Muscle of arm (tissue), 12 donors: ENCODE data around the gene AFF3. TPM values are rescaled to one million over a fixed set of nuclear protein-coding genes. Genes with fewer than 3 reads are reported as not detected.
A peak's percentile ranks its signal among the peaks of the same experiment; 100 is the strongest.
"Not testable (repeated sequence)": the region's sequence is repeated elsewhere in the genome, so short reads cannot be mapped to it uniquely, and the experiment has no call there.

Source experiments
- DNase-seq: peaks from one replicate; pipeline ENCODE4 v3.0.0-alpha.2; 2013
- polyA plus RNA-seq, 12 donors: library from polyadenylated mRNA; unstranded; fragments of 120-200 nt; gene quantifications; one replicate each; pipeline ENCODE4 v1.2.1, GENCODE V29; 2013; ENCODE audit not compliant: insufficient read length in 12 of 12

The AFF3 gene
- polyA plus RNA-seq, 12 donors = 2.5 to 15.7 (median 3.7) TPM; not detected in 1

DNA sequence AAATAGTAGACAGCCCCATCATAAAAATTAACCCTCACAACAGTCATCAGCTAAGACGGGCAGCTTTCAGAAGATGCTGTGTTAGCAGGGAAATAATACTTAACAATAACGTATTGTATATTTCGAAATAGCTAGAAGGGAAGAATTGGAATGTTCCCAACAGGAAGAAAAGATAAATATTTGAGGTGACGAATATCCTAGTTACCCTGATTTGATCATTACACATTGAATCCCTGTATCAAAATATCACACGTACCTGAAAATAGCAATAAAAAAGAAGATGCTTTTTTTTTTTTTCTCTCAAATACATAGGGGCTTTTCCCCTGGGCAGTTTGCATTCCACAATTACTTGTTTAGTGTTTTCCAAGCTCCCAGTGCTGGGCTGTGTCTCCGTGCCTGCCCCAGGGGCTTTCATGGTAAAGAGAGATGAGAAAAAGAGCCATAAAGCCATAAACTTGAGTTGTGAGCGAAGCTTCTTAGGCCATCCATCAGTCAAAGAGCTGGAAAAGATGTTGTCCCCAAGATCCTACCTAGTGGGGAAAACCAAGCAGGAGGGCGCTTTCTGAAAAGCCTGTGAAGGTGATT lies 469.5 kb downstream of the AFF3 start:
- no peak for DNase-seq

DNA sequence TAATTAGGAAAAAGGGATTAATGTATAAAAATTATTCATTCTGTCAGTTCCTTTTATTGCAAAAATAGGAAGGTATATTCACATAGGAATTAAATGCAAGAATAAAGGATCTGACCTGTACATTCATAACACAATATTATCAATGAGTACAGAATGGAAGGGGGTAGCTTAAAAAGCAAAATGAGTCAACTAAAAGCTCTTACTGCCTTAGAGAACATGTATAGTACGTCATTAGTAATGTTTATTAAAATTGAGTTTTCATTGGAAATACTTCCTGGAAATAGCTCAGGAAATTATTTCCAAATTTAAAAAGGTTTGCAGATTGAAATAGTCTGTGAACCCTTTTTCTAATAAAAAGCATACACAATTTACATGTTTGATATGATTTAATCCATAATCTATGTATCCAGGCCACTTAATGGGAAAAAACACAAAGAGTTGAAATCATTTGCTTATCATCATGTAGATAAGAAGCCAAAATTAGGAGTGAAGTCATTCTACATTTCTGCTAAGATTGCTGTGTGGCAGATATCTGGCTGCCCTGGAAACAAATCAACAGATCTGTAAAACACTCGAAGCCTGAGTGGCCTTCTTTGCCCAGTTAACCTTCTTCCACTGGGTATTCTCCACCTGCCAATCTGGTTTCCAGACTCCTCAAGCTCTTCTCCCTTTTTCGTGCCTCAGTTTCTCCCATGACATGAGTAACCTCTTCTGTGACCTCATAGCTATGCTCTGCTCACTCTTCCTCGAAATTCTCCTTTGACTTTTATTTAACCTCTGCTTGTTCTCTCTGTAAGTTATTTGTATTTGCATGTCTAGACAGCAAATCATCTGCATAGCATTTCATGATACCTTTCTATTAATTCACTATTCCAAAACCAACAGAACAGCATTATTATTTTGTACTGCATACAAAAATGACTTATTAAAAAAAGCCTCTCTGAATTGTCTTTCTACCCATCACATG lies 471.3 kb downstream of the AFF3 start:
- DNase-seq = no peak

DNA sequence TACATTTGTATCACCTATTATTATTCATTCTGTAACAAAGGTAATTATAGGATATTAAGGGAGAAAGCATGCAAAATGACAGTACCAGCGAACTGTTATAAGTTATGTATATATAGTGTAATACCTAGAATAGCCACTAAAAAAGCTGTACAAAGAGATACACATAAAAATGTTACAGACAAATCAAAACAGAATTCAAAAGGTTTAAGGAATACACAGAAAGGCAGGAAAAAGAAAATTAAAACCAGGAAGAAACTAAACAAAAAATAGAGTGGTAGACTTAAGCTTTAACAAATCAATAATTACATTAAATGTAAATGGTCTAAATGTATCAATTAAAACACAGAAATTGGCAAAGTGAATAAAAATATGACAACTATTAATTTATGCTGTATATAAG lies 476.1 kb downstream of the AFF3 start:
- no peak for DNase-seq

DNA sequence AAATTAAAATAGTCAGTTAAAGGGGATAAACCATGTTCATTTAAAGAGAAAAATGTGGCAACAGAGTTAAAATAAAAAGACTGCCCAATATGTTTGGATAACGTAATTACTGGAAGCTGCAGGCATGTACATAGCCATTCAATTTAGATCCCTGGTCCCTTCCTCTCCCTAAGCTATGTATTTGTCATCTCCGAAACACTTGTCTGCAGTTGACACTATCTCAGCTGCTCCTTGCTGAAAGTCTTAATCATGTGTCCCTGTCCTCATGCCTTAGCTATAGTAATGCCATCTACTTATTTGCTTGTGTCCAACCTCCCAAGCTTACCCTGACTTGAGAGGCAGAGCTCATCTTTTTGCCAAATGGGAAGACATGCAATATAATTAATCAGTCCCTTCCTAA lies 478.7 kb downstream of the AFF3 start:
- DNase-seq = no peak

DNA sequence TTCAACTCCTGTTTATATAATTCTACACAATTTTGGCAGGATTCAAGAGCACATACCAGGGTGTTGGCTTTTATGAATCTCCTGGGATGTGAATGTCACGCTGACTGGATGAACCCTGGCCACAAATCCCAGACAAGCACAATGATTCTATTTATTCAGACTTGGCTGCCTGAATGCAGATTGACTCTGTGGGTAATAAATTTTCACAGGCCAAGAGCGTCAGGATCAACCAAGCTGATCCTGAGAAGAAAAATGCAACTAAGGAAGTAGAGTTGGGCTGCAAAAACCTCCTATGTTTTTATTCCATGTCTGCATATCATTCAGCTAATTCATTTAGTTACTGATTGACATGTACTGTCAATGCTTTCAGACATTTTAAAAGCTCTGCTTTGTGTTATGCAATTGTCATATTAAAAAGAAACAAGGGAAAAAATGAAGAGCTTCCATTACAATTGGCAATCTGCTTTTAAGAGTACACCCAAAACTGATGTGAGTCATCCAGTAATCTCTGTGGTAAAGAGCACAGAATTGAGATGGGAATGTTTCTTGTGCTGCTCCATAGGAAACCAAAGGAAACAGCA lies 479.5 kb downstream of the AFF3 start:
- DNase-seq = peak; percentile 88

DNA sequence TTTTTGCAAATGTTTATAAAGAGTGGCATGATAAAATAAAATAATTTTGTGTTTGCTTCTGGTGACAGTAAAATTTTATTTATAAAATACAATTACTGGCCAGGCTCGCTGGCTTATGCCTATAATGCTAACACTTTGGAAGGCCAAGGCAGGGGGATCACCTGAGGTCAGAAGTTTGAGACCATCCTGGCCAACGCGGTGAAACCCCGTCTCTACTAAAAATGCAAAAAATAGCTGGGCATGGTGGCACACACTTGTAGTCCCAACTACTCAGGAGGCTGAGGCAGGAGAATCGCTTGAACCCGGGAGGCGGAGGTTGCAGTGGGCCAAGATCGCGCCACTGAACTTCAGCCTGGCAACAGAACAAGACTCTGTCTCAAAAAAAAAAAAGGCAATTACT lies 480.6 kb downstream of the AFF3 start:
- not testable (repeated sequence) for DNase-seq

DNA sequence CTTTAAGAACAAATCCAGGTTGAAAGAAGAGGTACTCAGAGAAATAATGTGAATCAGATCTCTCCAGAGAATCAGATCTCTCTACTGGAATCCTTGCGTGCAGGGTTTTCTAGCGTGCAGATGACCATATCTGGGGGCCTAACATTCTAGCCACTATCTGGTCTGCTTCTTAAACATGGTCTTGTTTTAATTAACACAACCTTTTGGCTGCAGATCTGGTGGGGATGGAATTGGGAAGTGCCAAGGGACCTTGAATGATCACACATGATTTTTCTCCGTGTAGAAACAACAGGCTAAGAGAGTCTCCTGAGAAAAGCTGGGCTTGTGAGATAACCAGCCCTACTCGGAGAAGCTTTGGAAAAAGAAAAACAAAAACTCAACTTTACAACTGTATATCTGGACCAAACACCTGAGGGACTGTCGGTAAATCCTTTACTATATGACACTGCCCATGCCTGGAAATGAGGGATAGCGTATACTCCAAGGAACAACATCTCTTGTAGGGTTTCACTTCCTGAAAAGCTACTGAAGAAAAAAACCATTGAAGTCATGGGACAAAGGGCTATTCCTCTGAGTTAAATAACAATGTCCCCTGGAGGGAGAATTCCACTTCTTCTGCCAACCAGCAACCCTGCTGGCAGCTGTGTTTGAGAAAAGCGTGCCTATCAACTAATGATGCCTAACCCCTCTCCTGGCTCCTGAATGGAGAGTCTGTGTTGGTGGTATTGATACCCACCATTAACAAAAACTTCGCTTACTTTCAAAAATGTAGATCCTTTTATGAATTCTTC lies 481.6 kb downstream of the AFF3 start:
- no peak for DNase-seq

DNA sequence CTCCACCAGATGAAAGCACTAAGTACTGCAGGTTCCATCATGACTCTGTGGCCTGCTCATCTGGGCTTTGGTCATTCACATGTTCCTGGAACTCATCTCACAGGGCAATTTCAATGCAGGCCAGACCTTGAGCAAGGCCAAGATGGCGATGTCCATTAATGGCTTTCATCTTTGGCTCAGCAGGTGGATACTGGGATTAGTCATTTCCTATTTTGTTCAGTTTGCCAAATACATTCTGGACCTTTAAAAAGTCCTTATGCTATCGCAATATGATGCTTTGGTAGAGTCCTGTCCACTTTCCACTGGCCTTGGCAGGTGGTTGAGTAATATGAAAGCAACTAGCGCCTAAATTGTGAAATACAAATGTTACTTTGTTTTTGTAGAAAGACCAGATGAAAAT lies 482.5 kb downstream of the AFF3 start:
- no peak for DNase-seq

DNA sequence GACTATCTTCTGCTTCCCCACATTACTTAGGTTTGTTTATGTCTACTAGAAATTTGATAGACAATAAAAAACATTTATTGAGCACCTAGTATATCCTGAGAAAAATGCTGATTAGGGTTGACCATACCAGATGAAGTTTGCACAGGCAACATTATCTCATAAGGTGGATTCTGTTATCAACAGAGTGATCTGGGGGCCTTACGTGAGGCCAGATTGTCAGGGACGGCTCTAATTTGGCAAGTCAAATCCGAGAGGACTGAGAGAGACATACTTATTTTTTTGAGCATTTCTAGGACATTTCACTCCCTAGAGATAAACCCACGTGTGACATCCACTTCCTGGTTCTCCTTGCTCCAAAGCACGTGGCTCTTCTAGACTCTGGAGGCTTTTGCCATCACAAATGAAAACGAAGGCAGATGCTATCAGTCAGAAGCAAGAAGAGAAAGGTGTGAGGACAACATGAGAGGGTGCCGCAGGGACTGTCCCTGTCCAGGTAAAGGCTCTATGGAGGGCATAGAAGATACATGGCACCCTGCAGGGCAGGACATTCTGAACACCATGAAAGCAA lies 484.6 kb downstream of the AFF3 start:
- no peak for DNase-seq

DNA sequence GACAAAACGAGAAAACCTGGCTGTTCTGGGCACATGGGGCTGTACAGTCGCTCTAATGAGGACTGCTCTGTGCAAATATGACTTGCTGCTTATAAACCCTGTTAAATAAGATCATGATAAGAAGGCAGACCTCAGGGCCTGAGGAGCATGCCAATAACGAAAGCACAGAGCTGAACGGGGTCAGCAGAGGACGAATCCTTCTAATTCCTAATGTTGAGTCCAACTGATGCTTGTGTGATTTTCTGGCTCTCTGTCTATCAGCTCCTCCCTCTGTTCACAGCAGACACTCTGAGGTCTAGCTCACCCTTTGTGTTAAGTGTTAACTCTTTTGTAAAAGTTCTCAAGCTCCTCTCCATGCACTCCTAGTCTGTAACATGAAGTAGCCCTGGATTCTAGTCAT lies 485.4 kb downstream of the AFF3 start:
- DNase-seq = no peak

DNA sequence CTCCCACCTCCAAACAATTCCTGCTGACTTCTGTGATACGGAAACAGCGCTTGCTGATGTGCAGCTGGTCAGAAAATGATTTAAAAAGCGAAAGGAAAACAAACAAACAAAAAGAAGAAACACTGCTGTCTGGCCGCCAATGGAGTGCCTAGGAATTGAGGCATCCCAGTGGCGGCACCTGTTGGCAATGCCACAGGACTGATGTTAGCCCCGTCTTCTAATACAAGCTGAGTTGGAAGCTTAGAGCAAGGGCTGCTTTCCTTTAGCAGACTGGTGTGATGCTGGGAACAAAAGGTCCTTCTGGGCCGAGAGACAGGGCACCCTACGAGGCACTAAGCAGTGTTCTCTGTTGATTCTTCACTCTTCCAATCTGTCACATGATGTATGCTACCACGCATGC lies 489.0 kb downstream of the AFF3 start:
- no peak for DNase-seq

DNA sequence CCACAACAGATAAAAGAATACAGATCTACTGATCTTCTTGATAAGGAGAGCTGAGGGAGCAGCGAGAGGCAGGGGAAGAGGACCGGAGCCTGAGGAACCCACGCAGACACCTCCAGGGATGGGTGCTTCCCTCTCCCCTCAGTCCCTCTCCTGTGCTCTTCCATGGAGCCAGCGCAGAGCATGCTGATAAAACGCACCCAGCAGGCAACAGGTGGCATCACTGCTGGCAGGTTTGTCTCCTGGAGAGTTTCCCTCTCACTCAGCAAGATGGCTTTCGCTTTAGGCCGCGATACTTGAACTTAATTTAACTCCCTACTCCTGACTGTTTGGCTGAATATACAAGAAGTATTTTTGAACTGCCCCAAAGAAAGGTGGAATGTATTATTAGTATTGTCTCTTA lies 489.5 kb downstream of the AFF3 start:
- DNase-seq = no peak

DNA sequence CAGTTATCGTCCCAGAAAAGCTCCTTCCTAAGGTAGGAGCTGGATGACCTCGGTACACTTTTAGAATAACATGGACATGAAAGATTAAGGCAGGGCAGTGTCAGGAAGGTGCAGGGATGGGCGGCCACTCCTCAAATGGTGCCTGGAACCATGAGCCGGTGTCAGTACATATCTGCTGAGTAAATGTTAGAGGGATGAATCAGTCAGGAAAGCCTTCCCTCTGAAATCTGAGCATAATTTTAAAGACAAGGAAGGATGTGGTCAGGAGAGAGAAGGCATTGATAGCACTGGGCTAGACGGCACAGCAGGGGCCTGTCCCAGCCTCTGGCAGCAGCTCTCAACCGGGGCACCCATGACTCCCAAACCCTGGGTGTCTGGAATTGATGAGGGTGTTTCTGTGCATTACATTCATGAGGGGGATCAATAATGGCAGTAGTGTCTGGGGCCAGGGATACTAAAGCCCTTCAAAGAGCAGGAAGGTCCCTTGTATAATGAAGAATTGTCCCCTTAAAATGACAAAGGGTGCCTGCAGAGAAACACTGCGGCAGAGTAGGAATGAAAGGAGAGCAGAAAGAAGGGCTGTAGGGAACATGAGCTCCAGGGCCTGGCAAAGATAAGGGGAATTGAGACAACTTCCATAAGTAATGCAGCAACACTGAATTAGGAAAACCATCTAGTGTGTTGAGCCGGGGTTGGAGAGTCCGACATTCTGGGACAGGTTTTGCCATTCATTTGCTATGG lies 490.3 kb downstream of the AFF3 start:
- no peak for DNase-seq

DNA sequence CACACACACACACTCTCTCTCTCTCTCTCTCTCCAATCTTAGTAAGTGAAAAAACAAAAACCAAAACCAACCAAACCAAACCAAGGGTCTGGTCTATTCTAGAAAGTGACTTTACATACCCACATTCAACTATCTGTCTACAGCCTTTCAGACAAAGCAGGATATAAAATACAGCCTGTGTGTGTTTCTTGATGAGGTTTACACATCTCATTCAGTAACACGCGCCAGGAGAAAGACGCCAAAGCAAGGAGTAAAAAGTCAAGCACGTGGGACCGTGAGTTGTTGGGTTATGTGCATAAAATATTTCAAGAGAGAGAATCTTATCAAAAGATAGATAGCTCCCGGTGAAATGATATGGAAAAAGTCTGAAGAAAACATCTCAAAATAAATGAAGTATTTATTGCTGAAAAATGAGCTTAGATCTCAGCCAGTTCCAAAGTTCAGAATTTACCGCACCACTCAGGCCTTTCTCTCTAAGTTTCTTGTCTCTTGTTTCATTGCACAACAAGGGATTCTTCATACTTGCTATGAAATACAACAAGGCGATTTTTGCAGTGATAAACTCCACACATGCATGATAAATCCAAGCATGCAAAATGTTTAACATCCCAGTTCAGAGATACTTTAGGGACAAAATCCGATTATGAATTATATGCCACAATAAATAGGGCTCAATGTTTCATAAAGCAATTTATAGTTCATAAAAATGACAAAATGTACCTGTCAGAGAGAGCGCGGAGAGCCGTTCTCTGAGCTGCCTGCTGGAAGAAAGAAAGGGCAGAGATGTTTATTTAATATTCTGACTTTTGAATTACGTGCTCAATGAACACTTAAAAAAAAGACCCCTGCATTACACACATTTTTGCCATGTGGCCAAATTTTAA lies 493.2 kb downstream of the AFF3 start:
- peak; percentile 45 for DNase-seq

DNA sequence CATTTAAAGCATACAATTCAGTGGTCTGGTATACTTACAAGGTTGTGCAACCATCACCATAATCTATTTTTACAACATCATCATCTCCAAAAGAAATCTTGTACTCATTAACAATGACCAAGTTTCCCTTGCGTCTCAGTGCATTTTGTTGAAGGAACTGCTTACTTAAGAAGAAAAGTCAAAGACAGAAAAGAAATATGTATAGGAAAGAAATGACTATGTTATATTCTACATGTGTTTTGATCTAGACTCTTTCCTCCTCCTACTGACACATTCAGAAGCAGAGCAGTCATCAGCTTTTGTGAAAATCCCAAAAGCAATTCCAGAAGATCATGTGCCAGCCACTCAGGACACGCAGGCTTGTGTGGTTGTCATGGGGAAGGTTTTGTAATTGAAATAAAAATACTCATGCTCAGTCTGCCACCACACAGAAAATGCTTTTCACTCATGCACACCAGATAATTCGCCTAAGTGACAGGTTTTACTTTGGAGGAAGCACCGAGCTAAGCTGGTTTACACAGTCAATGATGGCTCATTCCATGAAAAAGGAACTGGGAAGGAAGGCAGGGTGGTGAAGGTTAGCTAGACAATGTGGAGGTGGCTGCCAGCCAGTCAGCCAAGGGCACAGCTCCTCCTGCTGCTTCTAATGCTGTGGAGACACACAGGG lies 494.1 kb downstream of the AFF3 start:
- DNase-seq = peak; percentile 43

DNA sequence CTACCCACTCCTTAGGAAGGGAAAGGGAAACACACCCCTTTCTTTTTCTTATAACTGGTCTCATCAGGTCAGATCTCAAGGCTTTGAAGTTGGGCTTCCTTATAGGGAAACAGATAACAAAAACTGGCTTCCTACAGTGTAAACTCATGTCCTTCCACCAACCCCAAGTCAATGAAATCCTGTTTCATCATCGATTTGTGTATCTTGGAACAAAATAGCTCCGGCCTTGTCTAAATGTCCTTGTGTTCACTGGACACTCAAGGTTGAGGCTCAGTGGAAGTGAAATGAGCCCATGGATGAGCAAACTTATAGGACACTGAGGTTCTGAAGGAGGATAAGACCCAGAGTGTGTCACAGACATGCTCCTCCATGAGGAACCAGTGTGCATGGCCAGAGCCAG lies 496.4 kb downstream of the AFF3 start:
- no peak for DNase-seq

DNA sequence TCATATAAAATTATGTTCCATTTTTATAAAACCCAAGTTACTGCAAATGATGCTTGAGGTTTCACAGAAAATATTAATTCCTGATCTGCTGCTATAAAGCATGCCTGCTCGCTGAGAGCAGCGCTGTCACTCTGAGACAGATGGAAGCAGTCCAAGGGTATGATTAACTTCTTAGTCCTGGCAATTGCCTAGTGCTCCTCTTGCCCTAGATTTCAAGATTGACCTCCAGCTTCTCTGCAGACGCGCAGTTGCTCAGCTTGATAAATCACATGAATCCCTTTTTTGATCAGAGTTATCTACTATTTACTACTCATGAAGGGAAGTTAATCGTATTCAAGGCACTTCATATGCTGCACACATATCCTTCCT lies 498.0 kb downstream of the AFF3 start:
- DNase-seq = no peak

DNA sequence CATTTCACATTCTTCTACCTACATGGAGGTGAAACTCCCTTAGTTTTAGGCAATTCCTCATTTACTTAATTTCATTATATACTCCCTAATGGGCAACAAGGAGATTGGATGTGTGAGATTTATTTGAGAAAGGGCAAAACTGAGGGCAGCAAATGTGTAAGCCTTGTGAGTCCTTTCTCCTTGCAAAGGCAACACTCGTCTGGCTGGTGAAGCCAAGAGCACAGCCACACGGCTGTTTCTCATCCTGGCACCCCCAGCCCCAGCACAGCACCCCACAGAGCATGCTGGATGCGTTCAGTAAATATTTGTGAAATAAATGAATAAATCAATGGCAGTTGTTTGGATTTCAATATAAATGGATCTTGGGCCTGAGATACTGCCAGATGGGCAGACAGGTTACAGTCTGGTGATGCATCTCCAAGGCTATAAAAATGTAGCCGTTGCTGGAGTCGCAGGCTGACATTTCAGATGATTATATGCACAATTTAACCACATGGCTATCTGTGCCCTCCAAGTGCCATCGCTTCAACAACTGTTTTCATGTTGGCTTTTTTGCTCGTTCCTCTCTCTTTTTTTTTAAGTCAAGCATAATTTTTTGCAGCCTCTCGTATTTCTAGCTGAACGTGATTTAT lies 498.5 kb downstream of the AFF3 start:
- DNase-seq = no peak

DNA sequence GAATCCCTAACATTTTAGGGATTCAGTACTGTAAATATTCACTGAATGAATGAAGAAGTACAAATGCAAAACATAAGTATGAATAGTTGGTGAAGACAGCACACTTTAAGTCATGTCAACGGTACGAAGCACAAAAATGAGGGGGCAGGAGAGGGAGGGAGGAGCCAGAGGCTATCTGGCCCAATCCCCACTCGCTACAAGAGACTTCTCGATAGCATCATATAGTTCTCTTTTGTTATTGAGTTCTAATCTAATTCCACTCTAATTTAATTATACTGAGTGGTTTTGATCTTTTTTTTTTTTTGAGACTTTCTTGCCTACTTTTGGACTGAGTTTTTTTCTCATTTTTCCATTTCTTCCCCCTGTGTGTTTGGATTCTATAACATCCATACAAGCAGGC lies 500.4 kb downstream of the AFF3 start:
- no peak for DNase-seq
